ENCODE results near the gene ZCCHC7.

DNA sequence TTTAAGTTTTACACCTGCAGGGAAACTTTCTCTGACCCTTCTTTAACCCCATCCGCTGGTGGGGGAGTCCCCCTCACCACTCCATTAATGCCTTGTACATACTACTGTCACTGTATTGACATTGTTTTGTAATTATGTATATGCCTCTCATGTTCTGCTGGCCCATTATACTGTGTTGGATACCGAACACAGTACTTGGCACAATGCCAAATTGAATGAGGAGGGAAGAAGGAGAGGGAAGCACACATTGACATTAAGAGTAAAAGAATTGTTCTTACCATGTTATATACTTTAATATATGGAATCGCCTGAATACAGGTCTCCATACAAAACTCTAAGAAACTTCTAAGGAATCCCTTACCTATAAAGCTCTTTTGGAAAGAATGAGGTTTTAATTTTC is 228.5 kb downstream of the ZCCHC7 start:
- TF ChIP-seq, protein P1, sequence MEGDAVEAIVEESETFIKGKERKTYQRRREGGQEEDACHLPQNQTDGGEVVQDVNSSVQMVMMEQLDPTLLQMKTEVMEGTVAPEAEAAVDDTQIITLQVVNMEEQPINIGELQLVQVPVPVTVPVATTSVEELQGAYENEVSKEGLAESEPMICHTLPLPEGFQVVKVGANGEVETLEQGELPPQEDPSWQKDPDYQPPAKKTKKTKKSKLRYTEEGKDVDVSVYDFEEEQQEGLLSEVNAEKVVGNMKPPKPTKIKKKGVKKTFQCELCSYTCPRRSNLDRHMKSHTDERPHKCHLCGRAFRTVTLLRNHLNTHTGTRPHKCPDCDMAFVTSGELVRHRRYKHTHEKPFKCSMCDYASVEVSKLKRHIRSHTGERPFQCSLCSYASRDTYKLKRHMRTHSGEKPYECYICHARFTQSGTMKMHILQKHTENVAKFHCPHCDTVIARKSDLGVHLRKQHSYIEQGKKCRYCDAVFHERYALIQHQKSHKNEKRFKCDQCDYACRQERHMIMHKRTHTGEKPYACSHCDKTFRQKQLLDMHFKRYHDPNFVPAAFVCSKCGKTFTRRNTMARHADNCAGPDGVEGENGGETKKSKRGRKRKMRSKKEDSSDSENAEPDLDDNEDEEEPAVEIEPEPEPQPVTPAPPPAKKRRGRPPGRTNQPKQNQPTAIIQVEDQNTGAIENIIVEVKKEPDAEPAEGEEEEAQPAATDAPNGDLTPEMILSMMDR (conservative IDR thresholded peaks at IDR 0.05) = no peak
- TF ChIP-seq ZFX (IDR thresholded peaks at IDR 0.05) = no peak

All from C4-2B (cell line).